Keratinocyte (primary cell): Measurements from ENCODE around the gene KSR1.
"Not testable (repeated sequence)": the region's sequence is repeated elsewhere in the genome, so short reads cannot be mapped to it uniquely, and the experiment has no call there.

Experiments
- CTCF ChIP-seq, 3 experiments: IDR thresholded peaks in 1 of 3; conservative IDR thresholded peaks in 1 of 3; optimal IDR thresholded peaks in 1 of 3; 2 replicates in 2 of 3; 3 replicates in 1 of 3; pipeline versions ENCODE3 to v1.5.1; 2011; ENCODE audit warnings: low read length in 3 of 3, mild to moderate bottlenecking in 3 of 3, moderate library complexity in 2 of 3, control low read depth in 1 of 3, inconsistent platforms in 1 of 3; ENCODE audit not compliant: insufficient read depth in 2 of 3; ENCODE audit errors: extremely low read depth in 1 of 3
- EZH2 ChIP-seq: IDR thresholded peaks from one replicate; pipeline ENCODE4 v1.6.1; 2012; ENCODE audit warnings: inconsistent platforms, mild to moderate bottlenecking, low read length, moderate library complexity

GRCh38 chr17:27645621-27646020 is 189.4 kb downstream of the KSR1 start:
- TF ChIP-seq EZH2 = not testable (repeated sequence)
- peak in 1 of 3 experiments; percentile 6 for TF ChIP-seq CTCF (optimal IDR thresholded peaks at IDR 0.05 in 1 of 3, IDR thresholded peaks at IDR 0.05 in 1 of 3, conservative IDR thresholded peaks at IDR 0.05 in 1 of 3; ENCODE audit: extremely low read depth in 1 of 3, insufficient read depth in 2 of 3, low read length in 3 of 3)
